ENCODE measurements around the gene ITGB1.

Gene ITGB1

GRCh38 chr10:32942081-32942480 lies 15.9 kb downstream of the ITGB1 start:
- no peak for DNase-seq (ENCODE audit: low read depth)
- Histone ChIP-seq H3K36me3 (ENCODE audit: control insufficient read depth, insufficient read depth, low read length, severe bottlenecking) (peaks cover 6% of the 10 kb centered on the region), H3K4me1 (ENCODE audit: control insufficient read depth, insufficient read depth, low read length) (peaks cover 59% of the 10 kb centered on the region), H3K4me3 (ENCODE audit: low read length) (peak overlapping the region; percentile 2), H3K9ac (ENCODE audit: low read length) (no peak overlapping the region), H3K27me3 (replicated peaks; ENCODE audit: control insufficient read depth, insufficient read depth, low read length) (no peaks in the 10 kb centered on the region), H3K9me3 (ENCODE audit: control insufficient read depth, low read length) (no peaks in the 10 kb centered on the region)

GRCh38 chr10:32941357-32941756 lies 16.7 kb downstream of the ITGB1 start:
- Histone ChIP-seq H3K9ac (ENCODE audit: low read length) (peak overlapping the region; percentile 41), H3K4me1 (ENCODE audit: control insufficient read depth, insufficient read depth, low read length) (peaks cover 65% of the 10 kb centered on the region)

GRCh38 chr10:32940321-32941301 lies 17.4 kb downstream of the ITGB1 start:
- no peak for DNase-seq (ENCODE audit: low read depth)
- no peaks in the 10 kb centered on the region for H3K9me3 ChIP-seq (ENCODE audit: control insufficient read depth, low read length)
- H3K27me3 ChIP-seq (replicated peaks; ENCODE audit: control insufficient read depth, insufficient read depth, low read length) = no peaks in the 10 kb centered on the region
- peak overlapping the region; percentile 14 for H3K4me3 ChIP-seq (ENCODE audit: low read length)
- peaks cover 8% of the 10 kb centered on the region for H3K36me3 ChIP-seq (ENCODE audit: control insufficient read depth, insufficient read depth, low read length, severe bottlenecking)
- H3K9ac ChIP-seq (ENCODE audit: low read length) = peak overlapping the region; percentile 41
- H3K4me1 ChIP-seq (ENCODE audit: control insufficient read depth, insufficient read depth, low read length) = peaks cover 60% of the 10 kb centered on the region

More at GRCh38 chr10:32941357-32941756, 16.7 kb downstream of the ITGB1 start:
- no peaks in the 10 kb centered on the region for H3K27me3 ChIP-seq (replicated peaks; ENCODE audit: control insufficient read depth, insufficient read depth, low read length)
- DNase-seq (ENCODE audit: low read depth) = peak; percentile 52
- peak overlapping the region; percentile 2 for H3K4me3 ChIP-seq (ENCODE audit: low read length)
- H3K36me3 ChIP-seq (ENCODE audit: control insufficient read depth, insufficient read depth, low read length, severe bottlenecking) = peaks cover 6% of the 10 kb centered on the region
- H3K9me3 ChIP-seq (ENCODE audit: control insufficient read depth, low read length) = no peaks in the 10 kb centered on the region

- peaks cover 20% of the 10 kb centered on the region for H3K36me3 ChIP-seq (ENCODE audit: control insufficient read depth, insufficient read depth, low read length, severe bottlenecking)
- H3K9ac ChIP-seq (ENCODE audit: low read length) = peak overlapping the region; percentile 71
- H3K4me3 ChIP-seq (ENCODE audit: low read length) = no peak overlapping the region
- peaks cover 54% of the 10 kb centered on the region for H3K4me1 ChIP-seq (ENCODE audit: control insufficient read depth, insufficient read depth, low read length)
- DNase-seq (ENCODE audit: low read depth) = no peak
- no peaks in the 10 kb centered on the region for H3K9me3 ChIP-seq (ENCODE audit: control insufficient read depth, low read length)
- no peaks in the 10 kb centered on the region for H3K27me3 ChIP-seq (replicated peaks; ENCODE audit: control insufficient read depth, insufficient read depth, low read length)
These were observed 18.5 kb downstream of the ITGB1 start for GRCh38 chr10:32939296-32940111.

- DNase-seq (ENCODE audit: low read depth) = peak; percentile 56
- H3K27me3 ChIP-seq (replicated peaks; ENCODE audit: control insufficient read depth, insufficient read depth, low read length) = no peaks in the 10 kb centered on the region
- peak overlapping the region; percentile 71 for H3K9ac ChIP-seq (ENCODE audit: low read length)
- peaks cover 29% of the 10 kb centered on the region for H3K36me3 ChIP-seq (ENCODE audit: control insufficient read depth, insufficient read depth, low read length, severe bottlenecking)
- no peaks in the 10 kb centered on the region for H3K9me3 ChIP-seq (ENCODE audit: control insufficient read depth, low read length)
- H3K4me3 ChIP-seq (ENCODE audit: low read length) = peak overlapping the region; percentile 62
- H3K4me1 ChIP-seq (ENCODE audit: control insufficient read depth, insufficient read depth, low read length) = peaks cover 54% of the 10 kb centered on the region
These were observed 19.4 kb downstream of the ITGB1 start for GRCh38 chr10:32938554-32939061.

- Histone ChIP-seq H3K27me3 (replicated peaks; ENCODE audit: control insufficient read depth, insufficient read depth, low read length) (no peaks in the 10 kb centered on the region), H3K9me3 (ENCODE audit: control insufficient read depth, low read length) (no peaks in the 10 kb centered on the region), H3K9ac (ENCODE audit: low read length) (peak overlapping the region; percentile 71), H3K4me1 (ENCODE audit: control insufficient read depth, insufficient read depth, low read length) (peaks cover 54% of the 10 kb centered on the region), H3K36me3 (ENCODE audit: control insufficient read depth, insufficient read depth, low read length, severe bottlenecking) (peaks cover 35% of the 10 kb centered on the region), H3K4me3 (ENCODE audit: low read length) (peak overlapping the region; percentile 62)
- peak; percentile 45 for DNase-seq (ENCODE audit: low read depth)
These were observed 20.1 kb downstream of the ITGB1 start for GRCh38 chr10:32937911-32938424.

GRCh38 chr10:32932225-32932729 lies 25.8 kb downstream of the ITGB1 start:
- Histone ChIP-seq H3K36me3 (ENCODE audit: control insufficient read depth, insufficient read depth, low read length, severe bottlenecking) (peaks cover 78% of the 10 kb centered on the region), H3K4me3 (ENCODE audit: low read length) (no peak overlapping the region), H3K9ac (ENCODE audit: low read length) (no peak overlapping the region), H3K4me1 (ENCODE audit: control insufficient read depth, insufficient read depth, low read length) (peaks cover 25% of the 10 kb centered on the region), H3K27me3 (replicated peaks; ENCODE audit: control insufficient read depth, insufficient read depth, low read length) (no peaks in the 10 kb centered on the region), H3K9me3 (ENCODE audit: control insufficient read depth, low read length) (no peaks in the 10 kb centered on the region)
- no peak for DNase-seq (ENCODE audit: low read depth)

GRCh38 chr10:32931593-32931992 lies 26.4 kb downstream of the ITGB1 start:
- Histone ChIP-seq H3K9me3 (ENCODE audit: control insufficient read depth, low read length) (no peaks in the 10 kb centered on the region), H3K36me3 (ENCODE audit: control insufficient read depth, insufficient read depth, low read length, severe bottlenecking) (peaks cover 84% of the 10 kb centered on the region), H3K9ac (ENCODE audit: low read length) (no peak overlapping the region), H3K4me3 (ENCODE audit: low read length) (no peak overlapping the region), H3K4me1 (ENCODE audit: control insufficient read depth, insufficient read depth, low read length) (peaks cover 19% of the 10 kb centered on the region), H3K27me3 (replicated peaks; ENCODE audit: control insufficient read depth, insufficient read depth, low read length) (no peaks in the 10 kb centered on the region)
- DNase-seq (ENCODE audit: low read depth) = no peak

GRCh38 chr10:32930036-32930435 lies 28.0 kb downstream of the ITGB1 start:
- H3K9ac ChIP-seq (ENCODE audit: low read length) = no peak overlapping the region
- H3K4me1 ChIP-seq (ENCODE audit: control insufficient read depth, insufficient read depth, low read length) = peaks cover 17% of the 10 kb centered on the region
- H3K27me3 ChIP-seq (replicated peaks; ENCODE audit: control insufficient read depth, insufficient read depth, low read length) = no peaks in the 10 kb centered on the region
- DNase-seq (ENCODE audit: low read depth) = no peak
- H3K36me3 ChIP-seq (ENCODE audit: control insufficient read depth, insufficient read depth, low read length, severe bottlenecking) = peaks cover 92% of the 10 kb centered on the region
- H3K4me3 ChIP-seq (ENCODE audit: low read length) = no peak overlapping the region
- no peaks in the 10 kb centered on the region for H3K9me3 ChIP-seq (ENCODE audit: control insufficient read depth, low read length)

GRCh38 chr10:32929634-32930033 lies 28.4 kb downstream of the ITGB1 start:
- Histone ChIP-seq H3K27me3 (replicated peaks; ENCODE audit: control insufficient read depth, insufficient read depth, low read length) (no peaks in the 10 kb centered on the region), H3K36me3 (ENCODE audit: control insufficient read depth, insufficient read depth, low read length, severe bottlenecking) (peaks cover 92% of the 10 kb centered on the region), H3K9ac (ENCODE audit: low read length) (peak overlapping the region; percentile 43), H3K4me1 (ENCODE audit: control insufficient read depth, insufficient read depth, low read length) (peaks cover 17% of the 10 kb centered on the region), H3K4me3 (ENCODE audit: low read length) (peak overlapping the region; percentile 33), H3K9me3 (ENCODE audit: control insufficient read depth, low read length) (no peaks in the 10 kb centered on the region)
- peak; percentile 26 for DNase-seq (ENCODE audit: low read depth)

All from adipocyte (in vitro differentiated cells).